G401 (cell line): ENCODE results near the gene MATK. TPM values are rescaled to one million over a fixed set of nuclear protein-coding genes. Genes with fewer than 3 reads are reported as not detected.

Source experiments
- DNase-seq: peaks from one replicate; pipeline ENCODE4 v3.0.0-alpha.2; 2015; ENCODE audit warnings: low spot score
- in situ Hi-C: cut with HindIII; loops from 2 replicates; pipeline ENCODE4 v1.10.0; 2016; ENCODE audit warnings: low sequenced_read_pairs, mixed read lengths
- total RNA-seq: library from RNA; depleted of rRNA; stranded (reverse); fragments of >200 nt; shearing (Covaris generic); gene quantifications from 2 replicates; pipeline ENCODE4 v1.2.3, GENCODE V29; 2014; rRNA removed

MATK gene
- total RNA-seq, 1 experiment from 2014 or later = 18.5 TPM

GRCh38 chr19:3733549-3734309 lies 52.5 kb downstream of the MATK start:
- in situ Hi-C loops = no loop called here
- DNase-seq = no peak

DNA sequence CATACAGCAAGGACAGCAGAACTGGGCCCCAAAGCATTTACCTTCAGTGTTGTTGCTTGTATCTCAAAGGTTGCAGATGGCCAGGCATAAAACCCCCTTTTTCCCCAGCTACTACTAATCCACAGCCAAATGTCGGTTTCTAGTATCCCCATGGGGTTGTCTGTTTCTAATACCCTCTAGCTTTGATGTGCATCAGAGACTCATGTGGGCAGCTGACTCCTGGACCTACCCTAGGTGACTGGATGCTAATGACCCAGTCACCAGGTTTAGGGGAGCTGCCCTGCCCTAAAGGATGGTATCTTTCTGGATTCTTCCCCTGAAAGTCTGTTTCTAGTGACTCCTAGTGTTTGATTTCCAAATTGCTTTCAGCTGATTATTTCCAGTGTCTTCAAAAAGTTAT lies 54.1 kb downstream of the MATK start:
- in situ Hi-C loops = no loop called here
- DNase-seq = no peak

GRCh38 chr19:3730457-3730958 lies 55.7 kb downstream of the MATK start:
- in situ Hi-C loops = no loop called here

More at GRCh38 chr19:3730457-3730958, 55.7 kb downstream of the MATK start:
- DNase-seq = no peak

Other genes starting within 250 kb of the MATK start
- gene TEKTIP1, start 247.2 kb downstream of the MATK start, total RNA-seq = not detected in 2 replicates
- gene MFSD12, start 228.8 kb downstream of the MATK start, total RNA-seq = 128 and 151 TPM in 2 replicates
- gene HMG20B, start 213.4 kb downstream of the MATK start, total RNA-seq = 131 and 174 TPM in 2 replicates
- gene GIPC3, start 200.9 kb downstream of the MATK start, total RNA-seq = not detected in 2 replicates
- gene TBXA2R, start 179.5 kb downstream of the MATK start, total RNA-seq = 7.7 and 9.7 TPM in 2 replicates
- gene CACTIN, start 159.6 kb downstream of the MATK start, total RNA-seq = 43.3 and 47.8 TPM in 2 replicates
- gene PIP5K1C, start 85.9 kb downstream of the MATK start, total RNA-seq = 5.3 and 13.0 TPM in 2 replicates
- 12.4 and 15.1 TPM in 2 replicates for gene TJP3, start 78.0 kb downstream of the MATK start, total RNA-seq
- 18.2 and 27.1 TPM in 2 replicates for gene APBA3, start 24.7 kb downstream of the MATK start, total RNA-seq
- 60.7 and 66.3 TPM in 2 replicates for gene MRPL54, start 23.7 kb downstream of the MATK start, total RNA-seq
- 0.37 TPM in 1 of 2 replicates, not detected in the other for gene RAX2, start 14.2 kb downstream of the MATK start, total RNA-seq
- 22.5 and 49.8 TPM in 2 replicates for gene ZFR2, start 82.7 kb upstream of the MATK start, total RNA-seq
- 0.18 and 0.44 TPM in 2 replicates for gene ATCAY, start 94.3 kb upstream of the MATK start, total RNA-seq
- gene NMRK2, start 146.7 kb upstream of the MATK start, total RNA-seq = 22.0 and 27.8 TPM in 2 replicates
- gene DAPK3, start 184.7 kb upstream of the MATK start, total RNA-seq = 171 and 247 TPM in 2 replicates
- gene EEF2, start 199.1 kb upstream of the MATK start, total RNA-seq = 2,932 and 3,263 TPM in 2 replicates
- 24.7 and 45.7 TPM in 2 replicates for gene PIAS4, start 221.4 kb upstream of the MATK start, total RNA-seq